ENCODE results near the gene EZR.

DNA sequence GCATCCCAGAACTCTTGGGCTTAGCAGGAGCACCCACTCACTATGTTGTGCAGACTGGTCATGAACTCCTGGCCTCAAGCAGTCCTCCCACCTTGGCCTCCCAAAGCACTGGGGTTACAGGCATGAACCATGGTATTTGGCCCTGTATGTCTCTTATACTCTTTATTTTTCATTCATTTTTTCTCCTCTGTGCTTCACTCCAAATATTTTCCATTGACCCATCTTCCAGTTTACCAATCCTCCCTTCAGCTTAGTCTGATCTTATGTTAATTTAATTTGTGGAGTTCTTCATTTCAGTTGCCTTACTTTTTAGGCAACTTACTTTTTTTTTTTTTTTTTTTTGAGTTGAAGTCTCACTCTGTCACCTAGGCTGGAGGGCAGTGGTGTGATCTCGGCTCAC lies 79.5 kb downstream of the EZR start:
- TF ChIP-seq POLR2A (IDR thresholded peaks at IDR 0.05; ENCODE audit: borderline replicate concordance, extremely low read depth, insufficient read depth, insufficient read length) (no peak), ZNF274 (IDR thresholded peaks at IDR 0.05; ENCODE audit: low read depth, low read length) (no peak), YY1 (IDR thresholded peaks at IDR 0.05; ENCODE audit: extremely low read depth, insufficient replicate concordance, low read depth, low read length) (no peak), SIN3A (IDR thresholded peaks at IDR 0.05; ENCODE audit: low read depth) (no peak), POLR2AphosphoS5 (IDR thresholded peaks at IDR 0.05; ENCODE audit: low read depth, low read length) (no peak), TCF7L2 (IDR thresholded peaks at IDR 0.05; ENCODE audit: borderline replicate concordance, extremely low read depth, insufficient read depth, insufficient read length) (no peak), JUND (IDR thresholded peaks at IDR 0.05) (no peak), SRF (IDR thresholded peaks at IDR 0.05; ENCODE audit: low read depth) (no peak), EZH2phosphoT487 (IDR thresholded peaks at IDR 0.05; ENCODE audit: borderline replicate concordance) (no peak), RAD21 (IDR thresholded peaks at IDR 0.05; ENCODE audit: low read depth) (no peak)
- TF ChIP-seq, protein P1, sequence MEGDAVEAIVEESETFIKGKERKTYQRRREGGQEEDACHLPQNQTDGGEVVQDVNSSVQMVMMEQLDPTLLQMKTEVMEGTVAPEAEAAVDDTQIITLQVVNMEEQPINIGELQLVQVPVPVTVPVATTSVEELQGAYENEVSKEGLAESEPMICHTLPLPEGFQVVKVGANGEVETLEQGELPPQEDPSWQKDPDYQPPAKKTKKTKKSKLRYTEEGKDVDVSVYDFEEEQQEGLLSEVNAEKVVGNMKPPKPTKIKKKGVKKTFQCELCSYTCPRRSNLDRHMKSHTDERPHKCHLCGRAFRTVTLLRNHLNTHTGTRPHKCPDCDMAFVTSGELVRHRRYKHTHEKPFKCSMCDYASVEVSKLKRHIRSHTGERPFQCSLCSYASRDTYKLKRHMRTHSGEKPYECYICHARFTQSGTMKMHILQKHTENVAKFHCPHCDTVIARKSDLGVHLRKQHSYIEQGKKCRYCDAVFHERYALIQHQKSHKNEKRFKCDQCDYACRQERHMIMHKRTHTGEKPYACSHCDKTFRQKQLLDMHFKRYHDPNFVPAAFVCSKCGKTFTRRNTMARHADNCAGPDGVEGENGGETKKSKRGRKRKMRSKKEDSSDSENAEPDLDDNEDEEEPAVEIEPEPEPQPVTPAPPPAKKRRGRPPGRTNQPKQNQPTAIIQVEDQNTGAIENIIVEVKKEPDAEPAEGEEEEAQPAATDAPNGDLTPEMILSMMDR (IDR thresholded peaks at IDR 0.05 in 2 of 3, conservative IDR thresholded peaks at IDR 0.05 in 1 of 3; ENCODE audit: borderline replicate concordance in 1 of 3, insufficient read depth in 1 of 3, low read depth in 2 of 3, low read length in 2 of 3), result no peak
- TF ChIP-seq, protein P2, sequence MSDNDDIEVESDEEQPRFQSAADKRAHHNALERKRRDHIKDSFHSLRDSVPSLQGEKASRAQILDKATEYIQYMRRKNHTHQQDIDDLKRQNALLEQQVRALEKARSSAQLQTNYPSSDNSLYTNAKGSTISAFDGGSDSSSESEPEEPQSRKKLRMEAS (IDR thresholded peaks at IDR 0.05), result no peak
- TF ChIP-seq, protein P3, sequence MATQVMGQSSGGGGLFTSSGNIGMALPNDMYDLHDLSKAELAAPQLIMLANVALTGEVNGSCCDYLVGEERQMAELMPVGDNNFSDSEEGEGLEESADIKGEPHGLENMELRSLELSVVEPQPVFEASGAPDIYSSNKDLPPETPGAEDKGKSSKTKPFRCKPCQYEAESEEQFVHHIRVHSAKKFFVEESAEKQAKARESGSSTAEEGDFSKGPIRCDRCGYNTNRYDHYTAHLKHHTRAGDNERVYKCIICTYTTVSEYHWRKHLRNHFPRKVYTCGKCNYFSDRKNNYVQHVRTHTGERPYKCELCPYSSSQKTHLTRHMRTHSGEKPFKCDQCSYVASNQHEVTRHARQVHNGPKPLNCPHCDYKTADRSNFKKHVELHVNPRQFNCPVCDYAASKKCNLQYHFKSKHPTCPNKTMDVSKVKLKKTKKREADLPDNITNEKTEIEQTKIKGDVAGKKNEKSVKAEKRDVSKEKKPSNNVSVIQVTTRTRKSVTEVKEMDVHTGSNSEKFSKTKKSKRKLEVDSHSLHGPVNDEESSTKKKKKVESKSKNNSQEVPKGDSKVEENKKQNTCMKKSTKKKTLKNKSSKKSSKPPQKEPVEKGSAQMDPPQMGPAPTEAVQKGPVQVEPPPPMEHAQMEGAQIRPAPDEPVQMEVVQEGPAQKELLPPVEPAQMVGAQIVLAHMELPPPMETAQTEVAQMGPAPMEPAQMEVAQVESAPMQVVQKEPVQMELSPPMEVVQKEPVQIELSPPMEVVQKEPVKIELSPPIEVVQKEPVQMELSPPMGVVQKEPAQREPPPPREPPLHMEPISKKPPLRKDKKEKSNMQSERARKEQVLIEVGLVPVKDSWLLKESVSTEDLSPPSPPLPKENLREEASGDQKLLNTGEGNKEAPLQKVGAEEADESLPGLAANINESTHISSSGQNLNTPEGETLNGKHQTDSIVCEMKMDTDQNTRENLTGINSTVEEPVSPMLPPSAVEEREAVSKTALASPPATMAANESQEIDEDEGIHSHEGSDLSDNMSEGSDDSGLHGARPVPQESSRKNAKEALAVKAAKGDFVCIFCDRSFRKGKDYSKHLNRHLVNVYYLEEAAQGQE (IDR thresholded peaks at IDR 0.05; ENCODE audit: low read depth), result no peak
- TF ChIP-seq, protein P4, sequence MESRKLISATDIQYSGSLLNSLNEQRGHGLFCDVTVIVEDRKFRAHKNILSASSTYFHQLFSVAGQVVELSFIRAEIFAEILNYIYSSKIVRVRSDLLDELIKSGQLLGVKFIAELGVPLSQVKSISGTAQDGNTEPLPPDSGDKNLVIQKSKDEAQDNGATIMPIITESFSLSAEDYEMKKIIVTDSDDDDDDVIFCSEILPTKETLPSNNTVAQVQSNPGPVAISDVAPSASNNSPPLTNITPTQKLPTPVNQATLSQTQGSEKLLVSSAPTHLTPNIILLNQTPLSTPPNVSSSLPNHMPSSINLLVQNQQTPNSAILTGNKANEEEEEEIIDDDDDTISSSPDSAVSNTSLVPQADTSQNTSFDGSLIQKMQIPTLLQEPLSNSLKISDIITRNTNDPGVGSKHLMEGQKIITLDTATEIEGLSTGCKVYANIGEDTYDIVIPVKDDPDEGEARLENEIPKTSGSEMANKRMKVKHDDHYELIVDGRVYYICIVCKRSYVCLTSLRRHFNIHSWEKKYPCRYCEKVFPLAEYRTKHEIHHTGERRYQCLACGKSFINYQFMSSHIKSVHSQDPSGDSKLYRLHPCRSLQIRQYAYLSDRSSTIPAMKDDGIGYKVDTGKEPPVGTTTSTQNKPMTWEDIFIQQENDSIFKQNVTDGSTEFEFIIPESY (IDR thresholded peaks at IDR 0.05; ENCODE audit: extremely low read depth, insufficient replicate concordance, low read length), result no peak

All from HCT116 (cell line).